GM19099 (cell line): ENCODE results near the gene HSD3B2.

Source experiments
- POLR2A ChIP-seq: IDR thresholded peaks from 3 replicates; pipeline ENCODE4 v1.6.1; 2011; ENCODE audit warnings: low read depth; ENCODE audit not compliant: insufficient read length; ENCODE audit errors: extremely low read depth

Gene HSD3B2

GRCh38 chr1:119467857-119468668 lies 53.1 kb downstream of the HSD3B2 start:
- no peak for TF ChIP-seq POLR2A

GRCh38 chr1:119469741-119470140 lies 54.8 kb downstream of the HSD3B2 start:
- TF ChIP-seq POLR2A = no peak

- no peak for TF ChIP-seq POLR2A
Measured at GRCh38 chr1:119470377-119470776, 55.4 kb downstream of the HSD3B2 start.

- no peak for TF ChIP-seq POLR2A
Measured at GRCh38 chr1:119470958-119471357, 56.0 kb downstream of the HSD3B2 start.

- no peak for TF ChIP-seq POLR2A
Measured at GRCh38 chr1:119471566-119471965, 56.6 kb downstream of the HSD3B2 start.

- no peak for TF ChIP-seq POLR2A
Measured at GRCh38 chr1:119472080-119472818, 57.3 kb downstream of the HSD3B2 start.
